Measurements from ENCODE around the gene NFATC1.

NFATC1 gene

GRCh38 chr18:79521416-79522205 lies 125.9 kb downstream of the NFATC1 start:
- DNase-seq (ENCODE audit: low read depth) = no peak

GRCh38 chr18:79522451-79523205 lies 126.9 kb downstream of the NFATC1 start:
- DNase-seq (ENCODE audit: low read depth) = no peak

GRCh38 chr18:79523206-79523735 lies 127.5 kb downstream of the NFATC1 start:
- no peak for DNase-seq (ENCODE audit: low read depth)

GRCh38 chr18:79523736-79524180 lies 128.0 kb downstream of the NFATC1 start:
- DNase-seq (ENCODE audit: low read depth) = peak; percentile 45

DNA sequence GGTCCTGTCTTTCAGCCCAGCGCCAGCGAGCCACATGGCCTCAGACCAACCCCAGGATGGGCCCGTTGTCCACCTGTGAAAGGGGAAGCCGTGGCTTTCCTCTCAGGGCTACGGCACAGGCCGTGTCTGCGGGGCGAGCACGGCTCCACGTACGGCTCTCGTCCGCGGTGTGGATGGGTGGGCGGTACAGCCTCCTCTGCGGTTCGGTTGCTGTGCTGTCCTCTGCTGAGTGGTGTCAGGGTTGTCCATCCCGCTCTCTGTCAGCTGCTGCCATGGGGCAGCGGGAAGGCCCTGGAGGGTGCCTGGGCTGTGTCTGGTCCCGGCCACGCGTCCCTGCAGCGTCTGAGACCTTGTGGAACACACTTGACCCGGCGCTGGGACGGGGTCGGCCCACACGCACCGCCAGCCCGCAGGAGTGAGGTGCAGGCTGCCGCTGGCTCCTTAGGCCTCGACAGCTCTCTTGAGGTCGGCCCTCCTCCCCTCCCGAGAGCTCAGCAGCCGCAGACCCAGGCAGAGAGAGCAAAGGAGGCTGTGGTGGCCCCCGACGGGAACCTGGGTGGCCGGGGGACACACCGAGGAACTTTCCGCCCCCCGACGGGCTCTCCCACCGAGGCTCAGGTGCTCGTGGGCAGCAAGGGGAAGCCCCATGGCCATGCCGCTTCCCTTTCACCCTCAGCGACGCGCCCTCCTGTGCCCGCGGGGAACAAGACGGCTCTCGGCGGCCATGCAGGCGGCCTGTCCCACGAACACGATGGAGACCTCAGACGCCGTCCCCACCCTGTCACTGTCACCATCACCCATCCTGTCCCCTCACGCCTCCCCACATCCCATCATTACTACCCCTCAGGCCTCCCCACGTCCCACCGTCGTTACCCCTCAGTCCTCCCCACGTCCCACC lies 128.7 kb downstream of the NFATC1 start:
- DNase-seq (ENCODE audit: low read depth) = no peak

DNA sequence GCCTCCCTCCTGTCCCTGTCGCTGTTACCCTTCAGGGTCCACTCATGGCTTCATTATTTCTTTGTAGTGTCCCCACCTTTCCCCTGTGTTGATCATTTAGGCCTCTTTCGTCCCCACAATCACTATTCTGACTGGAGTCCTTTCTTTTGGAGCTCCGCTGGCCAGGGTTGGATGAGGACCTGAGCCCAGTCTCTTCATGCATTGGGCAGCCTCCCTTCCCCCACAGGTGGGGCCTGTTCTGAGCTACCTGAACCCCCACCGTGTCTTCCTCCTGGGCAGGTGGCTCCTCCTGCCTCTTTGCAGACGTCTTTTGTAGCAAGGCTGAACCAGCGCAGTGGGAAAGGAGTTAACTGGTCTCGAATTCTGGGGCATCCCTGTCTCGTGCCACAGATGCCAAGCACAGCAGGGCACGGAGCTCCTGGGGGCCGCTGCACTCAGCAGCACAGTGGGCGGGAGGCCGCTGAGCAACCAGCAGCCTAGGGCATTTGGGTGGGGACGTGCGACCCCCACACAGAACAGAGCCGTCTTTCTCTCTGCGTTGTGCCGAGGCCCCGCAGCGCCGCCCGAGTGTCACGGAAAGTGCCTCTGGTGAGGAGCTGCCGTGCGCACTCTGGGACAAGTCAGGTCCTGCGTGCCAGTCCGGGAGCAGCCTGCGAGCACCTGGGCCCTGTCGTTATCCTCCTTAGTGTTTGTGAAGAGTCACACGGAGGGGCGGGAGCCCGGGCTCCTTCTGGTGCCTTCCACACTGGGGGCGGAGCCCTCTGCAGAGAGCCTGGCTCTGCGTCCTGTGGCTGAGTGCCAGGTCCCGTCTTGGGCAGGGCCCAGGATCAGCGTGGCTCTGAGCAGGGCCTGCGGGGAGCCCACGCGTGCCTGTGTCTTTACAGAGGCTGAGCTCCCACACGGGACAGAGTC lies 130.1 kb downstream of the NFATC1 start:
- DNase-seq (ENCODE audit: low read depth) = no peak

GRCh38 chr18:79526468-79527460 lies 131.0 kb downstream of the NFATC1 start:
- DNase-seq (ENCODE audit: low read depth) = no peak

- no peak for DNase-seq (ENCODE audit: low read depth)
Observed at GRCh38 chr18:79527656-79528315, 132.1 kb downstream of the NFATC1 start.

DNA sequence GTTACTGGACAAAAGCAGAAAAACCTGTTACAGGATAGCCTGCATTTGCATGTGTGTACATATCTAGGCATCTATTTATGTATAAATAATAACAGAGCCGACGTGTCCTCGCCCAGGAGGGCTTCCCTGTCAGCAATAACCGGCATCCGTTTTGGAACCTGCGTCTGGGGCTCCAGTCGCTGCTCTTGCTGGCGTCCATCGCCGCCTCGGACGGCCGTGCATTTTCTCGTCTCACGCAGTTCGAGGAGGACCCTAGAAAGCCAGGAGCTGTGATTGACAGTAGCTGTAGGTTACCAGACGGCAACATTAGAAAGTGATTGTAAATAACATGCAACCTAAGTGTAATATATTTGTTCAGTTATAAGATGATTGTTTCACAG lies 132.6 kb downstream of the NFATC1 start:
- no peak for DNase-seq (ENCODE audit: low read depth)

GRCh38 chr18:79528846-79529245 lies 133.1 kb downstream of the NFATC1 start:
- DNase-seq (ENCODE audit: low read depth) = no peak

DNA sequence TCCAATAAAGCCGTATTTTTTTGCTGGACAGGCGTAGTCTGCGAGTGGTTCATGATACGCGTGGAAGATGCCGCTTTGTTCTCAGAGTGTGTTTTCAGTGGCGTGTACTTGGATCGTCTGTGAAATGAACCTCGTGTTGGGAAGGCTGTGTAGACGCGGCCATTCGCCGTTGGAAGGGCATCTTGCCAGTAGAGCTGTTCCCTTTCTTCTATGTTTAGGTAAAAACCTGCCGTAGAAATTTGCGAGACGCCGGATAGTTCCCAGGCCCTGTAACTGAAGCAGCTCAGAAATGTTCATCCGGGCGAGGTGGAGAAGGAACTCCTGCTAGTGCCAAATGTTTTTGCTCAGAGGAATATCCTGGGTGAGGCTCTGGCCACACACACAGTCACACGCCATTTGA lies 133.6 kb downstream of the NFATC1 start:
- DNase-seq (ENCODE audit: low read depth) = no peak

GRCh38 chr18:79529991-79530390 lies 134.3 kb downstream of the NFATC1 start:
- no peak for DNase-seq (ENCODE audit: low read depth)

DNA sequence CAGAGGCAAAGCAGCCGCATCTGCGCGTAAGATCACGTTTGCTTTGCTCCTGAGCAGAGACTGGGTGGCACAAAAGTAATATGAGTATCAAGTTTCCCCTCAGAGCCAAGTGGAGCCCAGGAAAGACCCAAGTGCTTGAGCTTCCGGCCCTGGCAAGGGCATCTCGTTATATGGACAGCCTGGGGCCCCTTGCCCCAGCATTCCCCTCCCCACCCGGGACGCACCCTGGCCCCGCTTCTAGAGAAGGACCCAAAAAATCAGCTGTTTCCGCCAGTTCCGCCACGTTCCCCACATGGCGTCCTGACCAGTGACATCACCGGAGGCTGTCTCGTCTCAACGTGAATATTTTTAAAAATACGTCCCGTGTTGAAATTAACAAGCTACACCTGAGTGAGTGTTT lies 135.1 kb downstream of the NFATC1 start:
- no peak for DNase-seq (ENCODE audit: low read depth)

GRCh38 chr18:79531386-79531785 lies 135.7 kb downstream of the NFATC1 start:
- DNase-seq (ENCODE audit: low read depth) = no peak

DNA sequence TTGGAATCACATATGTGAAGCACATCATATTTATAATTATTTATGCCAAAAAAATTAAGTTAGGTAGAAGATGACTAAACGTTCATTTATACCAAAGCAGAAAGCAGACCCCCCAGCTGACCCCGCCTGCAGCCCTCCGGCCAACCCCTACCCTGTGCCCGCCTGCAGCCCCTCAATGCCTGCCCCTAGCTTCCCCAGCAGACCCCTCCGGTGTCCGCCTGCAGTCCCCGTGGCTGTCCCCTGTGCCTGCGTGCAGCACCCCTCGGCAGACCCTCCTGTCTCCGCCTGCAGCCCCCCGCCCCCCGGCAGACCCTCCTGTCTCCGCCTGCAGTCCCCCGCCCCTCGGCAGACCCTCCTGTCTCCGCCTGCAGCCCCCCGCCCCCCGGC lies 136.2 kb downstream of the NFATC1 start:
- DNase-seq (ENCODE audit: low read depth) = no peak

DNA sequence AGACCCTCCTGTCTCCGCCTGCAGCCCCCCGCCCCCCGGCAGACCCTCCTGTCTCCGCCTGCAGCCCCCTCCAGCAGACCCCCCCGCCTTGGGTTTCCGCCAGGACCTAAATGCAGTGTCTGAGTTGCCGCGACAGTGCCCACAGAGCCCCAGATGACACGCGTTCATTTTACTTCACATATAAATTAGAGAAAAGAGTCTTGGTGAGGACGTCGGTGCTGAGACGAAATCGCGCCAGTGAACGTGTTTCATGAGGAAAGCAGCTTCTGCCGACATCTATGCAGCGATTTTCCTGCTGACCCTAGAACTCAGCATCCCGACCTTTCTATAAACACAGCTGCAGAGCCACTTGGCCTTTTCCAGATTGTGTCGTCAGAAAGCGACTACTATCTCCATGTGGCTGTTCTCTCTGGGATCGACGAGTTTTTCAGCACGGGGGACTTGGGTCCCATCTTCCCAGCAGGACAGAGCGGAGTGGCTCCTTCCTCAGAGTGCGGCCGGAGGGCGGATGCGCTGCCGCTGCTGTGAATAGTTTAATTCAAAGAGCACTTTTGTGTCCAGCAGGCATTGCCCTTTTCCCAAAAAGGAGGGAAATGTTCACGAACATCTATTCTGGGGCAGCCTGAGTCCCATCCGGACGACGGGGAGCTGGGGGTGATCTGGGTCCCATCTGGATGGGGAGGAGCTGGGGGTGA lies 136.7 kb downstream of the NFATC1 start:
- DNase-seq (ENCODE audit: low read depth) = no peak

- no peak for DNase-seq (ENCODE audit: low read depth)
Observed at GRCh38 chr18:79533146-79533545, 137.4 kb downstream of the NFATC1 start.

GRCh38 chr18:79533591-79533990 lies 137.9 kb downstream of the NFATC1 start:
- DNase-seq (ENCODE audit: low read depth) = no peak

DNA sequence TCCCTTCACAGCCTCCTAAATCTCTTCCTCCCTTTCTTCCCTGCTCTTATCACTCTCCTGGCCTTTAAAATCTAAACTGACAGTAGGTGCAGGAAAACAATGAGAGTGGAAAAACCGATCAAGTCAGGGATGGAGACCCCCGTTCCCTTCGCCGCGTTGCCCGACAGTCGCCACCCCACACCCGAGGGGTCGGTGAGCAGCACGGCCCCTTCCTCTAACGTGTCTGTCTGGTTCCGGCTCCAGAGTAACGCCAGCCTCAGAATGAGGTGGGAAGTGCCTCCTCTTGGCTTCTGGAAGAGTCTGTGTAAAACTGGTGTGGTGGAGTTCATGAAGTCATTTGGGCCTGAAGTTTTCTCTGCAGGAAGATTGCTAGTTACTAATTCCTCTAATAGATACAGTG lies 138.6 kb downstream of the NFATC1 start:
- no peak for DNase-seq (ENCODE audit: low read depth)

Data from stimulated activated CD8-positive, alpha-beta memory T cell treated with anti-CD3 and anti-CD28 coated beads, Interleukin-7, amount 100 ng/mL, for 24 hours (primary cell).